ENCODE results near the gene LRP1B. TPM values are rescaled to one million over a fixed set of nuclear protein-coding genes. Genes with fewer than 3 reads are reported as not detected.
"Not testable (repeated sequence)": the region's sequence is repeated elsewhere in the genome, so short reads cannot be mapped to it uniquely, and the experiment has no call there.

The LRP1B gene
- total RNA-seq, 1 donor from 2014 or later, result 71.4 TPM

DNA sequence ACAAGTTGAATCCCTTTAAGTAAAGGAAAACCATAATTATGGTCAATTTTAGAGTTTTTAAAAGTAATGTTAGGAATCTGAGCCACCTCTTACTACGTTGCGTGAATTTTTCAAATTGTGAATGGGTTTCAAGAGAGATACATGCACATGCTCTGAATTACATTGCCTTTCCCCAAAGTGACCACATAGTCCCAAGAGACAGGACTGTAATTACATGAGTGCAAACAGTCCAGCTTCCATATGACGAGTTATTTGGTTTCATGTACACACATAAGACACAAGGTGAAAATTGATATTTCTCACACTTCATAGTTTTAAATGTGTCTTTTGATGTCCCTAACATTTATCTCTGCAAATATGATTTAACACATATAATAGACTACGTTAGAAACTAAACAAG, 850.8 kb downstream of the LRP1B start:
- DNase-seq, result no peak

DNA sequence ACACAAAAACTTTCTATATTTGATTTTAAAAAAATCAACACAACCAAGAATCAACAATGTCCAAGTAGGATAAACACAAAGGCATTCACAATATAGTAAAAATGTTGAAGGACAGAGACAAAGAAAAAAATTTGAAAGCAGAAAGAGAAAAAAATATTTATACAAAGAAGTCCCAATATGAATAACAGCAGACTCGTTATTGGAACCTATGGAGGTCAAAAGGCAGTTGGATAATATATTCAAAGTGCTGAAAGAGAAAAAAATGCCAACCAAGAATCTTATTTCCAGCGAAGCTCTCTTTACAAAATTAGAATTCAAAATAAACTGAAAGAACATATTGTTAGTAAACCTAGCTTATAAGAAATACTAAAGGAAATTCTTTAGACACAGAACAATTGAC, 859.5 kb downstream of the LRP1B start:
- no peak for DNase-seq

DNA sequence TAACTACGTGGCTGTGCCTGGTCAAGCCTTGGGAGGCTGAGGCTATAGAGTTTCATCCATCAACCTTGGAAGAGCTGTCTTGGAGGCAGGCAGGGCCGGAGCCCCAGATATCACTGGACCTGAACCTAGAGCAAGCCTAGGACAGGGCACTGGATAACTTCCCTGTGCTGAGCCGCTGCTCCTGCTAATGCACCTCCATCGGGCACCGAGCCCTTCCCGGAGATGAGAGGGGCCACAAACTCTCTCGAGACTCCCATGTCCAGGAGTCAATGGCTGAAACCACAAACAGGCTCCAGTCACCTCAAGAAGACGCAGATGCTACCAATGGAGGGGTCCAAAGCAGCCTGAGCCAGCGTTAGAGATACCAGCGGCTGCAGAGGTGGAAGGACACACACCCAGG, 866.0 kb downstream of the LRP1B start:
- DNase-seq, result no peak

DNA sequence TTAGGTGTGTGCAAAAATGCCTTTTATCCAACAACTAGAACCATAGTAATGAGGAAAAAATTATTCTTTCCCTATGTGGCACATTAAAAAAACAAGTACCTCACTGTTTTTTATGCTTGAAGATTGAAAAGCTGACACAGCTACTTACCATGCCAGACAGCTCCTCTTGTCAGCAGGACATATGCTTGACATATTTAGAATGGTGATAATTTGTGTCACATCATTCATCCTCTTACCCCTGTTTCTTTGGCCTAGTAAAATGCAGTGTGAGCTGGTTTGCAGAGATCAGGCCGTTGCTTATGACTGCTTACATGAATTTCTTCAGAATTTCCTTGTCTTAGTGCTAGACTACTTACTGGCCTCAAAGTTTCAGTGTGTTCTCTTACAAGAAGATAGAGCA, 869.9 kb downstream of the LRP1B start:
- DNase-seq, result no peak

- DNase-seq, result no peak
Measured at GRCh38 chr2:141259683-141260082, 871.1 kb downstream of the LRP1B start.

DNA sequence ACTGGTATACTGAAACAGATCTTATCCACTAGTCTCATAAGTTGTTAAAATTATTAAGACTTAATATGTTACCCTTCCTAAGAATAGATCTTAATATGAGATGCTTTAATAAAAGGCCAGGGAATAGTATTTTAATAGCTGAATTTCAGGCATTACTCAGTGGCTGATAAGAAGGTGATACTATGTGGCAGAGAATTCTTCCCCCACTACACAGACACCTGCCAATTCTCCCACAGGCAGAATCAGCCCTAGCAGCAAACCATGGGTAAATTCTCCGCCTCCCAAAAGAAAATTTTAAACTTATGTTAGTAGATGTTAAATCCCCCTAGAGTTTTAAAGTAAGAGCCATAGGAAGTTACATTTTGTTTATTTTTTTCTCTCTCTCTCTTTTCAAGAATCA, 888.8 kb downstream of the LRP1B start:
- DNase-seq, result no peak

DNA sequence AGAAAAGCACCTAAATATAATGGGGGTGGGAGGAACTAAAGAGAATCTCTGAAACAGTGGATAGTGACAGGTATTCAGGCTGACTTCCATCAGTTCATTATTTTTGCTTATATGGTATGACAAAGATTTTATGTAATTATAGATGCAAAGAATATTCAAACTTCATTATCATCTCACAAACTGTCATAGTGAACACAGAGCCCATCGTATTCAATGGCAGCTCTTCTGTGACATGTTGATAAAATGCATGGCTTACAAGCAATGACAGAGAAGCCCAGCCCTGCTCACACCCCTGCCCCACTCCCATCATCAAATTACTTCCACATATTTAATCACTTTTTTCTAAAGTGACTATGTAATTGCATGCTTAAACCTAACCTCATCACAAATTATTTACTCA, 904.3 kb downstream of the LRP1B start:
- DNase-seq, result no peak

DNA sequence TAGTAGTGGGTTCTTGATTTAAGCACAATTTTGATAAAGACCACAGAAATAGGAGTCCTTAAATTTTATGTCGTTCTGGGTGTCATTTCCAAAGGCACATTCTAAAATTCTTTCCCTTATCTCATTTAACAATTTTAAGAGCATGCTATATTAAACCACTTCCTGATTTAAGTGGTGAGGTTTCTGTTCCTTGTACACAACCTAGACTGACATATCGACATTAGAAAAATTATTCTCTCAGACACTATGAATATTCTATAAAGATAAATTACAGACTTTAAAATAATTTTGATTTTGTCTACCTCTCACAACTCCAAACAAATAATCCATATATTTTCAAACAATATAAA, 923.8 kb downstream of the LRP1B start:
- DNase-seq, result no peak

DNA sequence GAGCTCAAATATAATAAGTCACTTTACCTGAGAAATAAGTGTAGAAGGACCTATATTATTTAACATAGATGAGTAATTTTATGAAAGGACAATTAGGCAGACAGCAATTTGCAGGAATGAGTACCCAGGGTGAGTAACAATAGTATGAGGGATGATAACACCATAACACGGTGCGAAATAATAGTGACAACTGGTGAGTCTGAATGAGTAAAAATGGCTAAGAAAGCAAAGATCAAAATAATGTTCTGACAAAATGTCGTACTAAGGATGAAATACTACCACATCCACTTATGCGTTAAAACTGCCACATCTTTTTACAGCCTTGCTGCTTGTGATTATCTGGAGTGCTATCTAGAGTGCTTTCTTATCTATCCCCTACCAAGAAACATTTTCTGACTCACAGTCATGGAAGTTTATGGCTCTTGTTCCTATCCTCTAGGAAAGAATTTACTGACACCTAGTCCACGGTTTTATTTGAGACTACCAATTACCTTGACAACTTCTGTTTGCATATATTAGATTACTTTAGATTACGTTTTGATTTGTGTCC, 929.7 kb downstream of the LRP1B start:
- no peak for DNase-seq

GRCh38 chr2:141200191-141200590, 930.6 kb downstream of the LRP1B start:
- no peak for DNase-seq

- no peak for DNase-seq
Measured at GRCh38 chr2:141199711-141200110, 931.1 kb downstream of the LRP1B start.

GRCh38 chr2:141195087-141195486, 935.7 kb downstream of the LRP1B start:
- no peak for DNase-seq

GRCh38 chr2:141187075-141187439, 943.8 kb downstream of the LRP1B start:
- no peak for DNase-seq

GRCh38 chr2:141186413-141187074, 944.3 kb downstream of the LRP1B start:
- DNase-seq, result no peak

DNA sequence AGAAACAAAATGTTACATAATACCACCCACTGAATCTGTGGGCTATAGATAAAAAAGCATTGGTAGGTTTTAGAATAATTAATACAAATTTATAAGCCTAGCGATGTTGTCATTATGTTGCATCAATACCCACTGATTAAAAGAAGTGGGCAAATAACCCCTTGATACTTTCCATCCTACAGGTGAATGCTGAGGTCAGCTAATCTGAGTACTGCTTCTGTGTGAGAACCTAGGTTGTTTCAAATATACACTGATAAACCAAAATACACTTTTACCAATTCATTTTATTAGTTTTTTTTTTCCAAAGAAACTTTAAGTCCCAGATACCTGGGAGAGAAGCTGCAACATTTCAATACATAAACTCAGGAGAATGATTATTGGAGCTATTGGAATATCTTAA, 948.6 kb downstream of the LRP1B start:
- DNase-seq, result no peak

GRCh38 chr2:141169117-141169516, 961.7 kb downstream of the LRP1B start:
- not testable (repeated sequence) for DNase-seq

DNA sequence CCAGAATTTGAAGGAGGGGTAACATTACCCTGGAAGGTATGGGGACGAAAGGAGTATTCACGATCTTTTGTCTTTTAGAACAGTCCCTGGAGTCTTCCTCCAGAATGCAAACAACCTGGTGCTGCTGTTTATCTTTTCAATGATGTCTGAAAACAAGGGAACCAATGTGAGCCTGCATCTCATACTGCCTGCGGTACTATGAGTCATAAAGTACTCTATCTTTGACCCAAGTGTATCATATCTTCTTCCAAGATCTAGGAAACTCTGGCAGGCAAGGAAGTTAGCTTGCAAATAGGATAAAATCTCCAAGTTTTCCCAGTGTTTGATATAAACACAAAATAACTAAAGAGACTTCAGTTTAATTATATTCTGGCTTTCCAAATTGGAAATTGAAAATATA, 968.5 kb downstream of the LRP1B start:
- DNase-seq, result no peak

- no peak for DNase-seq
Measured at GRCh38 chr2:141151611-141152286, 979.1 kb downstream of the LRP1B start.

DNA sequence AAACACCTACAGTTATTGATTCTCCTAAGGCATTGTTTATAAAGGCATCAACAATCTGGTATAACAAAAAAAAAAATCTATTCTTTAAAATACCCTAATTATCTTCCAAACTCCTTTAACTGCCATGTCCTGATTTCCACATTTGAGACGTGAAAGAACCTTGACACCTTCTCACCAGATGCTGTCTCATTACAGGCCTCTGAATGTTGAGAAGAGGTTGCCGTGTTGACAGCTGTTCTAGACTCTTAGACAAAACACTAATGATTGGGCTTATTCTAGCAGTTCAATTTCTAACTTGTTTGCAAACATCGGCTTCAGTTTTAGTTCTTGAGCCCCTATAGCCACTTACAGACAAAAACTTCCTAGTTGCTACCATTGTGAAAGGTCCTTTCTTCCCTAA, 988.8 kb downstream of the LRP1B start:
- no peak for DNase-seq

DNA sequence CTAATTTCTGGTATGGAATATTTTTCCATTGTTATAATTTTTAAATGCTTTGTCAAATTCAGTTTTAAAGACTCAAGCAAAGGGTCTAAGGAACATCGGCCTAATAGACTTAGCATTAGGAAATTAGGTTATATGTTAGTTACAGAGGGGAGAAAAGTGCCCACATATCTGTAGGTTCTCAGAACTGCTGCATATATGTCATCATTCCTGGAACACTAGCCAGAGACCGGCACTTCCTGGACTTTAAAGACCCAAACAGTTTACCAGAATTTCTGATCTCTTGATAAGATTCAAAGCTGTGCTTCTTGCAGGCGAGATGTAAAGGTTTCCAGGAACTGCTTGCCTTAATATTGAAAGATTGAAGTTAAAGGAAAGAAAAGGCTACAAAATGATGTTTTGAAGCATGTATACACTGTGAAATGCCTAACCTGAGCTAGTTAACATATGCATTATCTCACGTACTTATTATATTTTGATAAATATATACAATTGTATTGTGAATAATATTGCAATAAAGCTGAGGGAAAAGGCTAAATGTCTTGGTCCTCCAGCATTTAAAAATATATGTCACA, 993.6 kb downstream of the LRP1B start:
- DNase-seq, result no peak

GRCh38 chr2:141133883-141134282, 996.9 kb downstream of the LRP1B start:
- DNase-seq, result no peak

- no peak for DNase-seq
Measured at GRCh38 chr2:141125432-141125831, 1005.4 kb downstream of the LRP1B start.

GRCh38 chr2:141118836-141119235, 1012.0 kb downstream of the LRP1B start:
- DNase-seq, result no peak

DNA sequence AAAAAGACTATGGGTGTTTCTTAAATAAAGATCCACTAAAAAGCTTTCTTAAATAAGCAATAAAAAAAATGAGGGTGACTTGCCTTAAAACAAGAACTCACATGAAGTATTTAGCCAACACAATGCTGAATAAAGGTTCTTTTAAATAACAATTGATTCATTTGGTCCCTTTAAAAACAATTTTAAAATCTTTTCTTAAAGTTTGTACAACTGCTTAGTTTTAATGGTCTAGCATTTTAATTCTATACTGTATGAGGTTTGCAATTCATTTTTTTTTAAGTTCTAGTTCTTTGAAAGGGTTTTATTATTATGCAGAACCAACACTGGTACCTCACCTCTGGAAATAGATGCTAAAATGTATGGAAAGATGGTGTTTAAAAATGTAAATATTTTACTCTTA, 1017.5 kb downstream of the LRP1B start:
- DNase-seq, result no peak

Measured in occipital lobe (tissue), 2 donors.